CD4-positive, alpha-beta T cell treated with Interferon alpha-2 for 1 hour (primary cell): ENCODE measurements around the gene EXOSC6.
A peak's percentile ranks its signal among the peaks of the same experiment; 100 is the strongest.
"Not testable (repeated sequence)": the region's sequence is repeated elsewhere in the genome, so short reads cannot be mapped to it uniquely, and the experiment has no call there.

Experiments
- DNase-seq, 2 donors: peaks; one replicate each; pipeline ENCODE4 v3.0.0-alpha.2; 2020 to 2022

The EXOSC6 gene

GRCh38 chr16:70251629-70252354 lies at the start of gene EXOSC6:
Gene EXOSC6 (minus strand): TSS chr16:70251940. CDS start chr16:70251900, 40 bp downstream.
- peak; percentile 92 to 94 for DNase-seq

GRCh38 chr16:70301121-70301520 lies 49.4 kb upstream of the EXOSC6 start:
- no peak for DNase-seq

- peak; percentile 64 to 68 for DNase-seq
Measured at GRCh38 chr16:70298988-70299938, 47.5 kb upstream of the EXOSC6 start, which contains the start of gene DDX19B. Gene DDX19B (plus strand): TSS chr16:70299186. CDS start chr16:70299298, 112 bp downstream.

GRCh38 chr16:70295634-70296033 lies 43.9 kb upstream of the EXOSC6 start:
- no peak for DNase-seq

GRCh38 chr16:70294385-70295025 lies 42.8 kb upstream of the EXOSC6 start:
- DNase-seq = no peak

- DNase-seq = not testable (repeated sequence)
Measured at GRCh38 chr16:70292148-70292547, 40.4 kb upstream of the EXOSC6 start.

- no peak for DNase-seq
Measured at GRCh38 chr16:70290949-70291519, 39.3 kb upstream of the EXOSC6 start.

- peak; percentile 96 to 99 for DNase-seq
Measured at GRCh38 chr16:70289229-70290094, 37.7 kb upstream of the EXOSC6 start, which contains the start of gene AARS1. Gene AARS1 (minus strand): TSS chr16:70289506. CDS start chr16:70282763, 6,743 bp downstream.

- DNase-seq = not testable (repeated sequence)
Measured at GRCh38 chr16:70287304-70287971, 35.7 kb upstream of the EXOSC6 start.

GRCh38 chr16:70276392-70276791 lies 24.7 kb upstream of the EXOSC6 start:
- DNase-seq = no peak

GRCh38 chr16:70271696-70272095 lies 20.0 kb upstream of the EXOSC6 start:
- DNase-seq = no peak

- DNase-seq = no peak
Measured at GRCh38 chr16:70270176-70270575, 18.4 kb upstream of the EXOSC6 start.

- DNase-seq = no peak
Measured at GRCh38 chr16:70269471-70269870, 17.7 kb upstream of the EXOSC6 start.

GRCh38 chr16:70267922-70268321 lies 16.2 kb upstream of the EXOSC6 start:
- not testable (repeated sequence) for DNase-seq

- DNase-seq = peak; percentile 23 to 44
Measured at GRCh38 chr16:70267516-70267915, 15.8 kb upstream of the EXOSC6 start.

- DNase-seq = not testable (repeated sequence)
Measured at GRCh38 chr16:70259903-70260302, 8.2 kb upstream of the EXOSC6 start.

GRCh38 chr16:70258946-70259345 lies 7.2 kb upstream of the EXOSC6 start:
- DNase-seq = no peak

- DNase-seq = no peak
Measured at GRCh38 chr16:70258065-70258464, 6.3 kb upstream of the EXOSC6 start.

GRCh38 chr16:70257391-70257790 lies 5.7 kb upstream of the EXOSC6 start:
- DNase-seq = no peak

GRCh38 chr16:70255574-70255973 lies 3.8 kb upstream of the EXOSC6 start:
- no peak for DNase-seq

- no peak for DNase-seq
Measured at GRCh38 chr16:70254965-70255286, 3.2 kb upstream of the EXOSC6 start.
